GM11168 (cell line): ENCODE data around the gene ZNF607.

Experiments
- in situ Hi-C: fragments of 300-500 bp; cut with MboI; formaldehyde crosslinking; loops from one replicate; pipeline ENCODE4 v1.12.0; 2022; ENCODE audit warnings: low sequenced_read_pairs; ENCODE audit not compliant: unreplicated experiment

ZNF607 gene

DNA sequence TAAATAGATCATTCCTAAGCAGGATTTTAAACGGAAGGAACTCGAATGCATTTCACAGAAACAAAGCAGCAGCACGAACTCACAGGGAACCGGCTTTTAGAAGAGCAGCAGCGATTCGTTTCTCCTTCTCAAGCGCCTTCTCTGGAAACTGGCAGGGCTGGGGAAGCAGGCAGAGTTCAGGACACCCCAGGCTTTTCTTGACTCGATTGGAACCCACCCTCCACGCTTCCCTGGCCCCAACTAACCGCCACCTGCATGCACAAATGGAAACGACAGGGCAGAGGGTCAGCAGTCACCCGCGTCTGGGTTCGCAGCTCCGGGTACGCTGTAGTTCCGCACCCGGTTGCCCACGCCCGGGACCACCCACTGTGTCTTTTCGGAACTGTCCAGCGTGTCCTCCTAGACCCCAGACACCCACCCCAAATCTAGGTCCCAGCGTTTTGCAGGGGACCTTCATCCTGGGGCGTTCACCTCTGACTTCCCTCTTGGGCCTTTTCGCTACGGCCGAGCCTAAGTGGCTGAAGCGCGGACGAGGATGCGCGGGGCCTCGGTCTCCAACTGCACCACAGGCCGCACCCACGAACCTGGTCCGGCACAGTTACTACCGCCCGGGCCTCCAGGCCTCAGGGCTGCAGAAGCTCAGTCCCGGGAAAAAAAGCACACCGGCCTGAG lies 64.8 kb downstream of the ZNF607 start:
- in situ Hi-C loops = no loop called here

DNA sequence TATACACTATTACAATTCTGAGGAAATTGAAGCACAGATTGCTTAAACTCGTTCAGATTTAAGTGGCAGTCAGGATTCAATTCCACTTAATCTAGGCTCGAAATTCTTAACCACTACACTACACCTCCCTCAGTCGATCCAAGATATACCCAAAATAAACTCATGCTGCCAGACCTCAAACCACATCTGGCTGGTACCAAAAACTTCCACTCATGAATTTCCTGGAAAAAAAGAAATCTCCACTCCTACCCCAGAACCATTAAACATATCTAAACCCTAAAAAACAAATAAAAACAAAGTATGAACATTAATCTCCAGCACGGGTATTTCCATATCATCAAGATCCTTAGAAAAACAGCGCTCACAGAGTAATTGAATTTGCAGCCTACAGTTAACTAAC lies 65.4 kb downstream of the ZNF607 start:
- in situ Hi-C loops = no loop called here
